ENCODE measurements around the gene AGFG2.
"Not testable (repeated sequence)": the region's sequence is repeated elsewhere in the genome, so short reads cannot be mapped to it uniquely, and the experiment has no call there.

Gene AGFG2, protein sequence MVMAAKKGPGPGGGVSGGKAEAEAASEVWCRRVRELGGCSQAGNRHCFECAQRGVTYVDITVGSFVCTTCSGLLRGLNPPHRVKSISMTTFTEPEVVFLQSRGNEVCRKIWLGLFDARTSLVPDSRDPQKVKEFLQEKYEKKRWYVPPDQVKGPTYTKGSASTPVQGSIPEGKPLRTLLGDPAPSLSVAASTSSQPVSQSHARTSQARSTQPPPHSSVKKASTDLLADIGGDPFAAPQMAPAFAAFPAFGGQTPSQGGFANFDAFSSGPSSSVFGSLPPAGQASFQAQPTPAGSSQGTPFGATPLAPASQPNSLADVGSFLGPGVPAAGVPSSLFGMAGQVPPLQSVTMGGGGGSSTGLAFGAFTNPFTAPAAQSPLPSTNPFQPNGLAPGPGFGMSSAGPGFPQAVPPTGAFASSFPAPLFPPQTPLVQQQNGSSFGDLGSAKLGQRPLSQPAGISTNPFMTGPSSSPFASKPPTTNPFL

DNA sequence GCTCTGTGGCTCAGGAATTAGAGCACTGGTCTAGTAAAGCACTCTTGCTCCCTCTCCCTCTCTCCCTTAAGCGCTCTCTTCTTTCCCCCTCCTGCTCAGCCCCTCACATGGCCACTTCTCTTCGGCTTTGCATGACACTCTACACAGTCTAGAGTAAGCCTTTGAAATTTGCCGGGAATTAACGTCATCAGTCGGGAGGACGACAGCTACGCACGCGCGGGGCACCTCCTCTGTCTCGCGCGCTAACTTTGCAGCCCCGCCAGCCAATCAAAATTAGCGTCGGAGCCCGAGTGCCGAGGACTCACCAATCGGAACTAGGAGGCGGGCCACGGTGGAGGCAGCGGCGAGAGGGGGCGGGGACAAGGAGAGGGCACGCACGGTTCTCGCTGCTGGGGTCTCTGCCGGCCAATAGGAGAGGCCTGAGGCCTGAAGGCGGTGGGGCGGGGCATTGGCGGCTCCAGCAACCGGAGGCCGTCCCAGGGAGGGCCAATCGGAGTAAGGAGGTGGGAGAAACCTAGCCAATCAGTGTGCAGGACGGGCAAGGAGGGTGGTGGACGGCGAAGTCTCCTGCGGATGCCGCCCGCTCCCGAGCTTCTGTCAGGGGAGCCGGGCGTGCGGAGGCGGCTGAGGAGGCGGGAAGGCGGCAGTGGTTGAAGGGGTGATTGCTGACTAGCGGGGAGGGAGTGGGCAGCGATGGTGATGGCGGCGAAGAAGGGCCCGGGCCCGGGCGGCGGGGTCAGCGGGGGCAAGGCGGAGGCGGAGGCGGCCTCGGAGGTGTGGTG, at the start of gene AGFG2:
AGFG2 (plus strand) TSS at position 550 of the 782 bp plus-strand sequence; CDS start at position 694, 144 bp downstream.
- DNase-seq = peak; percentile 100

GRCh38 chr7:100489824-100490223, 49.2 kb upstream of the AGFG2 start:
- peak; percentile 100 for DNase-seq

- DNase-seq = no peak
Observed at GRCh38 chr7:100490483-100491191, 48.4 kb upstream of the AGFG2 start.

DNA sequence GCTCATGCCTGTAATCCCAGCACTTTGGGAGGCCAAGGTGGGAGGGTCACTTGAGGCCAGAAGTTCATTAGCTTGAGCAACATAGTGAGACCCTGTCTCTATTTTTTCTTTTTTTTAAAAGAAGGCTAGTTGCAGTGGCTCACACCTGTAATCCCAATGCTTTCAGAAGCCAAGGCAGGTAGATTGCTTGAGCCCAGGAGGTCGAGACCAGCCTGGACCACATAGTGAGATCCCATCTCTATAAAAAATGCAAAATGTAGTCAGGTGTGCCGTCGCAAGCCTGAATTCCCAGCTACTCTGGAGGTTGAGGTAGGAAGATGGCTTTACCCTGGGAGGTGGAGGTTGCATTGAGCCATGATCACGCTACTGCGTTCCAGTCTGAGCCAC, 47.8 kb upstream of the AGFG2 start:
- no peak for DNase-seq

DNA sequence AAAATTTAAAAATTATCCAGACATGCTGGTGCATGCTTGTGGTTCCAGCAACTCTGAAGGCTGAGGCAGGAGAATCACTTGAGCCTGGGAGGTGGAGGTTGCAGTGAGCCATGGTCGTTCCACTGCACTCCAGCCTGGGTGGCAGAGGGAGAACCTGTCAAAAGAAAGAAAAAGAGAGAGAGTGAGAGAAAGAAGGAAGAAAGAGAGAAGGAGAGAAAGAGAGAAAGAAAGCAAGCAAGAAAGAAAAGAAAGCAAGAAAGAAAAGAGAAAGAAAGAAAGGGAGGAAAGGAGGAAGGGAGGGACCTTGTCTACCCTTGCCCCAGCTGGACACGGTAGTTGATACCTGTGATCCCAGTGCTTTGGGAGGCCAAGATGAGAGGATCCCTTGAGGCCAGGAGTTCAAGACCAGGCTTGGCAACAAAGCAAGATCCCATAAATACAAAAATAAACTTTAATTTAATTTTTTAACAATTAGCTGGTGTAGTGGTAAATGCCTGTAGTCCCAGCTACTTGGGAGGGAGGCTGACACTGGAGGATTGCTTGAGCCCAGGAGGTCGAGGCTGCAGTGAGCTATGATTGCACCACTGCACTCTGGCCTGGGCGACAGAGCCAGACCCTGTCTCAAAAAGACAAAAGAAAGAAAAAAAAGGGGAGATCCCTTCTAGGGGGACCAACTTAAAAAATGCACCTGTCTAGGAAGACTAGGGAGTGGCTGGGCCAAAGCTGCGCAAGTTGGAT, 46.1 kb upstream of the AGFG2 start:
- no peak for DNase-seq

- DNase-seq = peak; percentile 37
Observed at GRCh38 chr7:100493476-100494264, 45.3 kb upstream of the AGFG2 start.

DNA sequence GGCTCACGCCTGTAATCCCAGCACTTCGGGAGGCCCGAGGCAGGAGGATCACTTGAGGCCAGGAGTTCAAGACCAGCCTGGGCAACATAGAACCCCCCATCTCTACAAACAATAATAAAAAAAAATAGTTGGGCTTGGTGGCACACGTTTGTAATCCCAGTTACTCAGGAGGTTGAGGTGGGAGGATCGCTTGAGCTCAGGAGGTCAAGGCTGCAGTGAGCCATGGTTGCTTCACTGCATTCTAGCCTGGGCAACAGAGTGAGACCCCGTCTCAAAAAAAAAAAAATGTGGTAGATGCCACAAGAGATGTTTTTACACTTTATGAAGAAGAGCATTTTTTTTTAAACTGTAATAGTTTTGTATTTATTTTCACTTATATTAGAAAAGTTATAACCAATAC, 42.5 kb upstream of the AGFG2 start:
- DNase-seq = no peak

DNA sequence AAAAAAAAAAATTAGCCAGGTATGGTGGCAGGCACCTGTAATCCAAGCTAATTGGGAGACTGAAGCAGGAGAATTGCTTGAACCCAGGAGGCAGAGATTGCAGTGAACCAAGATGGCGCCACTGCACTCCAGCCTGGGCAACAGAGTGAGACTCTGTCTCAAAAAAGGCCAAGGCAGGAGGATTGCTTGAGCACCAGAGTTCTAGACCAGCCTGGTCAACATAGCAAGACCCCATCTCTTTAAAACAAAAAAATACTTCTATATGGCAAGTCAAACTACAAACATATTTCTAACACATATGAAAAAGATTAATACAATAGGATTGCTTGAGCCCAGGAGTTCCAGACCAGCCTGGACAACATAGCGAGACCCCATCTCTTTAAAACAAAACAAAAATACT, 38.3 kb upstream of the AGFG2 start:
- DNase-seq = not testable (repeated sequence)

DNA sequence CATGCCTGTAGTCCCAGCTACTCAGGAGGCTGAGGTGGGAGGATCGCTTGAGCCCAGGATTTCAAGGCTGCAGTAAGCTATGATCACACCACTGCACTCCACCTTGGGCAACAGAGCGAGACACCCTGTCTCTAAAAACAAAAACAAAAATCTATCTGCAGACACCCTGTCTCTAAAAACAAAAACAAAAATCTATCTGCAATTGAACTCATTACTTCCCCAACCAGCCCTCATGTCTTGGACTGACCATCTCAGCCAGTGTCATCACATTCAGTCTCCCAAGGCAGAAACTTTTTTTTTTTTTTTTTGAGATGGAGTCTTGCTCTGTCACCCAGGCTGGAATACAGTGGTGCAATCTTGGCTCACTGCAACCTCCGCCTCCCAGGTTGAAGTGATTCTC, 35.0 kb upstream of the AGFG2 start:
- DNase-seq = not testable (repeated sequence)

DNA sequence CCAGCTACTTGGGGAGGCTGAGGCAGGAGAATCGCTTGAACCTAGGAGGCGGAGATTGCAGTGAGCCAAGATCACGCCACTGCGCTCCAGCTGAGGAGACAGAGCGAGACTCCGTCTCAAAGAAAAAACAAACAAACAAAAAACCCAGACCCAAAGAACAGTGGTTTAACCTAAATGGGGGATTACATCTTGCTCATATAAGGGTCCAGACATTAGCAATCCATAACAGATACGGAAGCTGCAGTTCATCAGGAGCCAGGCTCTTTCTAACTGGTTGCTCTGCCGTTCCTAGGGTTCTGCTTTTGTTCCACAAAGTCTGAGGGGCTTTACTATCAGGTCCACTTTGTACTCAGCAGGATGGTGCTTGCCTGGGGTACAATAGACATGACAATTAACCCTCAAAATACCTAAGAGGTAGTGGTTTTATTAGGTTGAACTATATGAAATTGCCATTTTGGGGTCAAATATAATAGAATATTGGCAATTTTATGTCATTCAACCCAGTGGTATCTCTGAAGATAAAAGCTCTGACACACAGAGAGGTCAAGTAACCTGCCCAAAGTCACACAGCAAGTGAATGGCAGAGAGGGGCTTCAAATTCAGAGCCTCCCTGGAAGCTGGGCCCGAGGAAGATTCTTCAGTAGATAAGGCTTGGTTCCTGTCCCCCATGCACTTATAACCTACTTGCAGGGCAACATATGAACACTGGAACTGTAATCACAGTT, 34.0 kb upstream of the AGFG2 start:
- DNase-seq = no peak

DNA sequence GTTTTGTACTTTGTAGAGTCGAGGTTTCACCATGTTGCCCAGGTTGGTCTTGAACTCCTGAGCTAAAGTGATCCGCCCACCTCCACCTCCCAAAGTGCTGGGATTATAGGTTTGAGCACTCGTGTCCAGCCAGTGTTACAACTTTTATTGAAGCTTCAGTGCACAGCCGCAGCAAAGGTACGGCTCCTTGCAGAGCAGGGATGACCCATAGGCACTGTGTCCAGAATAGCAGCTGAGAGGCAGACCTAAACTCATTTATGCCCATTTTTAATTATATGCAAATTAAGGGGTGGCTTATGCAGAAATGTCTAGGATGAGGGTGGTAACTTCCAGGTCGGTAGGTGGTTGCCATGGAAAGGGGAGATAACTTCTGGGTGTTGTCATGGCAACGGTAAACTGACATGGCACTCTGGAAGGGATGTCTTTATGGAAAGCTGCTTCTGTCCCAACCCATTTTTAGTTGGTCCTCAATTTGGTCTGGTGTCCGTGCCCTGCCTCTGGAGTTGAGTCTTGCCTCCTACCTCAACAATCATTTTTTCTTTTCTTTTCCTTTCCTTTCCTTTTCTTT, 32.6 kb upstream of the AGFG2 start:
- no peak for DNase-seq

GRCh38 chr7:100509231-100509630, 29.8 kb upstream of the AGFG2 start:
- DNase-seq = peak; percentile 23

- DNase-seq = no peak
Observed at GRCh38 chr7:100510437-100511239, 28.4 kb upstream of the AGFG2 start.

DNA sequence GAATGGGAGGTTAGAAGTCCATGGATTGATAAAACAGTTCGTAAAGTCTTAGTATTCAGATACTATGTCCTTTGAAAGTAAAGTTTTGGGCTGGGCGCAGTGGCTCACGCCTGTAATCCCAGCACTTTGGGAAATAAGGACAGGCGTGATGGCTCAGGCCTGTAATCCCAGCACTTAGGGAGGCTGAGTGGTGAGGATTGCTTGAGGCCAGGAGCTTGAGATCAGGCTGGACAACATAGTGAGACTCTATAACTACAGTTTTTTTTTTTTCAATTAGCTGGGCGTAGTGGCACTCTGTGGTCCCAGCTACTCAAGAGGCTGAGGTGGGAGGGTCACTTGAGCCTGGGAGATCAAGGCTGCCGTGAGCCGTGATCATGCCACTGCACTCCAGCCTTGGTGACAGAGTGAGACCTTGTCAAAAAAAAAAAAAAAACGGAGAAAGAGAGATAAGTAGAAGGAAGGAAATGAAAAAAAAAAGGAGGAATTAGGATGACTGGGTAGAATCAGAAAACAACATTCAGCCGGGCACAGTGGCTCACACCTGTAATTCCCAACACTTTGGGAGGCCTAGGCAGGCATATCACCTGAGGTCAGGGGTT, 25.7 kb upstream of the AGFG2 start:
- no peak for DNase-seq

DNA sequence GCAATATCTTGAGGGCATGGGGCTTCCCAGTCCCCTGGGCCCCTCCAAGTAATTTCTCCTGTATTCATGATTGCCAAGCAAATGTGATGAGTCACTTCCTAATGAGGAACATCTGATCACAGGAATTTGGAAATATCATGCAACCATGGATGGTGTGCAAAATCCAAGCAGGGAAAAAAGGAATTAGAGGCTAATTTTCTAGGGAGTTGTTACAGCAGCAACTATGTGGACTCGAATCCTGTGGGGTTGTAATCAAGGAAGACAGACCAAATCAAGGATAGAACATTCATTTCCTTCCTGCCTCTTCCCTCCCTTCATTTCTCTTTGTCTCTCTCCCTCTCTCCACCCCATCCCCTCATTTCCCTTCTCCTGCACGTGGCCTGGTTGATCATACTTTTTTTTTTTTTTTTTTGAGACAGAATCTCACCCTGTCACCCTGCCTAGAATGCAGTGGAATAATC, 23.9 kb upstream of the AGFG2 start:
- no peak for DNase-seq

- peak; percentile 42 for DNase-seq
Observed at GRCh38 chr7:100516135-100516812, 22.7 kb upstream of the AGFG2 start.

DNA sequence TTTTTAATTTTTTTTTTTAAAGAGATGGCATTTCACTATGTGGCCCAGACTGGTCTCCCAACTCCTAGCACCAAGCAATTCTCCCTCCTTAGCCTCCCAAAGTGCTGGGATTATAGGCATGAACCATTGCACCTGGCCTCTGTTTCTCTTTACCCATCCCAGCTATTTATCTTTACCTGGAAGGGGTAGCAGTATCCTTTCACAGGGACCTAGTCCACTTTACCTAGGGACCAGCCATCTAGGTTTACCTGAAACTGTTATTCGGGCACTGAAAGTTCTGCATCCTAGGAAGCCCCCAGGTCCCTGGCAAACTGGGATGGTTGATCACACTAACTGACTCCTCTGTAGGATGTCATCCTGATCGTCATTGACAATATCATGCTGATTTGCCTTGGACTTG, 21.7 kb upstream of the AGFG2 start:
- no peak for DNase-seq

GRCh38 chr7:100519580-100519979, 19.4 kb upstream of the AGFG2 start:
- DNase-seq = no peak

DNA sequence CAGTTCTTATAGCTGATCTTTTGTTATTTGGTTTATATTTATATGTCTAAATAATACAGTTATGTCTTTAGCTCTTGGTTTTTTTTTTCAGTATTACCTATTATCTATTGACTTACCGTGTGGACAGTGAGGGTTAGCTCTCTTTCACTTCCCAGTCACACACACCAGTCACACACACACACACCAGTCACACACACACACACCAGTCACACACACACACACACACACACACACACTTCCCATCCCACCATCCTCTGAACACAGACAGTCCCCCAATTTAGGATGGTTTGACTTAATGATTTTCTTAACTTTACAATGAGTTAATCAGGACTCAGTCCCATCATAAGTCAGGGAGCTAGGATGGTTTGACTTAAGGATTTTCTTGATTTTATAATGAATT, 18.9 kb upstream of the AGFG2 start:
- no peak for DNase-seq
